Measurements from ENCODE around the gene SORCS3.

DNA sequence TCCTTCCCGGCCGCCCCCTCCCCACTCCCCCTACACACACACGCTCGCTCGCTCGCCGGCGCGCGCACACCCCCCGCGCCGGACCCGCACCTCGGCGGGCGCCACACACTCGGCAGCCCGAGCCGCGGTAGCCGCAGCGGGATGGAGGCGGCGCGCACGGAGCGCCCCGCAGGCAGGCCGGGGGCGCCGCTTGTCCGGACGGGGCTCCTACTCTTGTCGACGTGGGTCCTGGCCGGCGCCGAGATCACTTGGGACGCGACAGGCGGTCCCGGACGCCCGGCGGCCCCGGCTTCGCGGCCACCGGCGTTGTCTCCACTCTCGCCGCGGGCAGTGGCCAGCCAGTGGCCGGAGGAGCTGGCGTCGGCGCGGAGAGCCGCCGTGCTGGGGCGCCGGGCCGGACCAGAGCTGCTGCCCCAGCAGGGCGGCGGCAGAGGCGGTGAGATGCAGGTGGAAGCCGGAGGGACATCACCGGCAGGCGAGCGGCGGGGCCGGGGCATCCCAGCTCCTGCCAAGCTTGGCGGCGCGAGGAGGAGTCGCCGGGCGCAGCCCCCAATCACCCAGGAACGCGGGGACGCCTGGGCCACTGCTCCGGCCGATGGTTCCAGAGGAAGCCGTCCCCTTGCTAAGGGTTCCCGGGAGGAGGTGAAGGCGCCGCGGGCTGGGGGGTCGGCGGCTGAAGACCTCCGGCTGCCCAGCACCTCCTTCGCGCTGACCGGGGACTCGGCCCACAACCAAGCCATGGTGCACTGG, at the start of gene SORCS3:
- TF ChIP-seq, protein P1, sequence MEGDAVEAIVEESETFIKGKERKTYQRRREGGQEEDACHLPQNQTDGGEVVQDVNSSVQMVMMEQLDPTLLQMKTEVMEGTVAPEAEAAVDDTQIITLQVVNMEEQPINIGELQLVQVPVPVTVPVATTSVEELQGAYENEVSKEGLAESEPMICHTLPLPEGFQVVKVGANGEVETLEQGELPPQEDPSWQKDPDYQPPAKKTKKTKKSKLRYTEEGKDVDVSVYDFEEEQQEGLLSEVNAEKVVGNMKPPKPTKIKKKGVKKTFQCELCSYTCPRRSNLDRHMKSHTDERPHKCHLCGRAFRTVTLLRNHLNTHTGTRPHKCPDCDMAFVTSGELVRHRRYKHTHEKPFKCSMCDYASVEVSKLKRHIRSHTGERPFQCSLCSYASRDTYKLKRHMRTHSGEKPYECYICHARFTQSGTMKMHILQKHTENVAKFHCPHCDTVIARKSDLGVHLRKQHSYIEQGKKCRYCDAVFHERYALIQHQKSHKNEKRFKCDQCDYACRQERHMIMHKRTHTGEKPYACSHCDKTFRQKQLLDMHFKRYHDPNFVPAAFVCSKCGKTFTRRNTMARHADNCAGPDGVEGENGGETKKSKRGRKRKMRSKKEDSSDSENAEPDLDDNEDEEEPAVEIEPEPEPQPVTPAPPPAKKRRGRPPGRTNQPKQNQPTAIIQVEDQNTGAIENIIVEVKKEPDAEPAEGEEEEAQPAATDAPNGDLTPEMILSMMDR (conservative IDR thresholded peaks at IDR 0.05; ENCODE audit: low read length) = no peak
- TF ChIP-seq EZH2phosphoT487 (IDR thresholded peaks at IDR 0.05; ENCODE audit: borderline replicate concordance) = no peak

Data from Loucy (cell line).